ENCODE results near the gene SYK.

DNA sequence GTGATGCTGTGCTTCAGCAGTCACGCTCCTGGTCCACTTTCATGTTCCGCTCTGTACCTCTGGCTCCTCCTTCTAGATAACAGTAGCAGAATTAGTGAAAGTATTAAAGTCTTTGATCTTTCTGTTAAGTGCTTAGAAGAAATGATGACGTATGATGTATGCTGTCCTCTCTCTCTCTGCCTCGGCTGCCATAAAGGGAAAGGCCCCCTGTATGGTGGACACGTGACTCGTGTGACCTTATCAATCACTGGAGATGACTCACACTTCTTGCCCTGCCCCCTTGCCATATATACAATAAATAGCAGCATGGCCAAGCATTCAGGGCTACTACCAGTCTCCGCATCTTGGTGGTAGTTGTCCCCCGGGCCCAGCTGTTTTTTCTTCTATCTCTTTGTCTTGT lies 100.3 kb downstream of the SYK start:
- TF ChIP-seq, protein P1, sequence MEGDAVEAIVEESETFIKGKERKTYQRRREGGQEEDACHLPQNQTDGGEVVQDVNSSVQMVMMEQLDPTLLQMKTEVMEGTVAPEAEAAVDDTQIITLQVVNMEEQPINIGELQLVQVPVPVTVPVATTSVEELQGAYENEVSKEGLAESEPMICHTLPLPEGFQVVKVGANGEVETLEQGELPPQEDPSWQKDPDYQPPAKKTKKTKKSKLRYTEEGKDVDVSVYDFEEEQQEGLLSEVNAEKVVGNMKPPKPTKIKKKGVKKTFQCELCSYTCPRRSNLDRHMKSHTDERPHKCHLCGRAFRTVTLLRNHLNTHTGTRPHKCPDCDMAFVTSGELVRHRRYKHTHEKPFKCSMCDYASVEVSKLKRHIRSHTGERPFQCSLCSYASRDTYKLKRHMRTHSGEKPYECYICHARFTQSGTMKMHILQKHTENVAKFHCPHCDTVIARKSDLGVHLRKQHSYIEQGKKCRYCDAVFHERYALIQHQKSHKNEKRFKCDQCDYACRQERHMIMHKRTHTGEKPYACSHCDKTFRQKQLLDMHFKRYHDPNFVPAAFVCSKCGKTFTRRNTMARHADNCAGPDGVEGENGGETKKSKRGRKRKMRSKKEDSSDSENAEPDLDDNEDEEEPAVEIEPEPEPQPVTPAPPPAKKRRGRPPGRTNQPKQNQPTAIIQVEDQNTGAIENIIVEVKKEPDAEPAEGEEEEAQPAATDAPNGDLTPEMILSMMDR (IDR thresholded peaks at IDR 0.05 in 4 of 5, conservative IDR thresholded peaks at IDR 0.05 in 1 of 5), result no peak
- TF ChIP-seq POLR2A (IDR thresholded peaks at IDR 0.05), result no peak
